GM12878 (cell line): ENCODE results near the gene CNOT8. TPM values are rescaled to one million over a fixed set of nuclear protein-coding genes. Genes with fewer than 3 reads are reported as not detected.
"Not testable (repeated sequence)": the region's sequence is repeated elsewhere in the genome, so short reads cannot be mapped to it uniquely, and the experiment has no call there.

Experiments
- ATAC-seq: fragments of 200-7000 bp; cut with Tn5 transposase; 3 replicates; pipeline ENCODE4 v1.9.1; 2020; ENCODE audit warnings: mild to moderate bottlenecking, moderate library complexity
- BruUV-seq: library from RNA; stranded (reverse); fragments of 400-500 nt; replicated peaks from 2 replicates; lab custom pipeline; 2021; lab: Mats Ljungman, UMichigan
- CTCF ChIA-PET: fragments of 300-600 bp; sonication (Branson Sonifier 250); formaldehyde crosslinking; extraction: SDS; loops from one replicate; lab custom pipeline; 2021; ENCODE audit warnings: inconsistent platforms; lab: Yijun Ruan, JAX
- POLR2A ChIA-PET: fragments of 350-600 bp; formaldehyde crosslinking; extraction: SDS; loops from one replicate; lab custom pipeline; 2021; ENCODE audit warnings: inconsistent platforms; lab: Charles Lee
- RAD21 ChIA-PET: fragments of 300-600 bp; sonication (Branson Sonifier 250); formaldehyde crosslinking; loops from one replicate; lab custom pipeline; 2023; ENCODE audit warnings: antibody characterized with exemption; ENCODE audit not compliant: unreplicated experiment; lab: Charles Lee
- SMC1A ChIA-PET: fragments of 300-600 bp; sonication (Branson Sonifier 250); formaldehyde crosslinking; loops from one replicate; lab custom pipeline; 2023; ENCODE audit not compliant: unreplicated experiment, uncharacterized antibody; lab: Charles Lee
- DNase-seq: peaks from one replicate; pipeline ENCODE4 v3.0.0-alpha.2; 2011; ENCODE audit warnings: low read depth, low spot score
- FAIRE-seq: peaks from 3 replicates; lab custom pipeline; 2011; peaks lifted over from hg19 to GRCh38; lab: Jason Lieb, UNC
- H2AFZ ChIP-seq: 2 replicates; pipeline ENCODE4 v1.6.0; 2011; ENCODE audit warnings: low read depth, low read length, control low read depth; ENCODE audit not compliant: control insufficient read depth
- H3K27ac ChIP-seq: 2 replicates; pipeline ENCODE4 v1.5.1; 2011; ENCODE audit warnings: control low read depth; ENCODE audit not compliant: control insufficient read depth, insufficient read depth
- H3K27me3 ChIP-seq, 2 experiments: replicated peaks in 1 of 2; 2 replicates each; pipeline versions ENCODE4 v1.6.0 to v1.6.1; 2011; ENCODE audit warnings: low read length in 1 of 2; ENCODE audit not compliant: control insufficient read depth in 2 of 2, insufficient read depth in 2 of 2
- H3K36me3 ChIP-seq, 2 experiments: 2 replicates each; pipeline ENCODE4 v1.5.1; 2011; ENCODE audit warnings: low read length in 1 of 2; ENCODE audit not compliant: control insufficient read depth in 2 of 2, insufficient read depth in 2 of 2
- H3K4me1 ChIP-seq: 2 replicates; pipeline ENCODE4 v1.6.1; 2011; ENCODE audit warnings: mild to moderate bottlenecking, low read length, moderate library complexity, mixed read lengths; ENCODE audit not compliant: control insufficient read depth, insufficient read depth
- H3K4me2 ChIP-seq: 2 replicates; pipeline ENCODE4 v1.6.0; 2011; ENCODE audit warnings: control low read depth; ENCODE audit not compliant: control insufficient read depth, insufficient read depth
- H3K4me3 ChIP-seq: fragments of 200-600 bp; sonication (generic); 2 replicates; pipeline ENCODE4 v1.5.1; 2016
- H3K79me2 ChIP-seq: 2 replicates; pipeline ENCODE4 v1.6.0; 2011; ENCODE audit warnings: low read length; ENCODE audit not compliant: control insufficient read depth, insufficient read depth
- H3K9ac ChIP-seq: 2 replicates; pipeline ENCODE4 v1.8.0; 2011; ENCODE audit warnings: low read length, control low read depth, mixed read lengths; ENCODE audit not compliant: control insufficient read depth, insufficient read depth
- H3K9me3 ChIP-seq: replicated peaks from 3 replicates; pipeline ENCODE4 v1.5.1; 2011; ENCODE audit warnings: mild to moderate bottlenecking, low read length; ENCODE audit not compliant: control insufficient read depth, insufficient read depth
- H4K20me1 ChIP-seq: 2 replicates; pipeline ENCODE4 v1.6.0; 2011; ENCODE audit not compliant: control insufficient read depth, insufficient read depth
- BHLHE40 ChIP-seq, 2 experiments: fragments of 450-650 bp in 1 of 2; IDR thresholded peaks; 2 replicates each; pipeline ENCODE4 v1.6.1; 2011 to 2017; ENCODE audit warnings: low read depth in 2 of 2, borderline replicate concordance in 1 of 2, improper control_type of control experiment in 1 of 2, low read length in 1 of 2, mild to moderate bottlenecking in 1 of 2
- CHD1 ChIP-seq: IDR thresholded peaks from 2 replicates; pipeline ENCODE4 v1.6.1; 2012; ENCODE audit warnings: low read depth, low read length, improper control_type of control experiment
- IKZF2 ChIP-seq, 2 experiments: fragments of 450-650 bp; IDR thresholded peaks; 2 replicates each; pipeline ENCODE4 v1.6.1; 2017; ENCODE audit warnings: mild to moderate bottlenecking in 2 of 2, moderate library complexity in 2 of 2
- JUND ChIP-seq: IDR thresholded peaks from 2 replicates; pipeline ENCODE4 v1.6.1; 2012; ENCODE audit warnings: low read depth, mild to moderate bottlenecking, low read length, improper control_type of control experiment, moderate library complexity
- MXI1 ChIP-seq: fragments of 150-350 bp; IDR thresholded peaks from 2 replicates; pipeline ENCODE4 v1.6.1; 2011; ENCODE audit warnings: low read depth, mild to moderate bottlenecking, inconsistent platforms, low read length, improper control_type of control experiment
- NBN ChIP-seq: fragments of 450-650 bp; IDR thresholded peaks from 2 replicates; pipeline ENCODE4 v1.6.1; 2016
- NFYA ChIP-seq: IDR thresholded peaks from 2 replicates; pipeline ENCODE4 v1.6.1; 2011; ENCODE audit warnings: low read depth, mild to moderate bottlenecking, low read length, improper control_type of control experiment, borderline replicate concordance
- TAF1 ChIP-seq: IDR thresholded peaks from 2 replicates; pipeline ENCODE4 v1.6.1; 2011; ENCODE audit warnings: mild to moderate bottlenecking, low read depth, low read length, borderline replicate concordance
- USF1 ChIP-seq: IDR thresholded peaks from 2 replicates; pipeline ENCODE4 v1.6.1; 2011; ENCODE audit warnings: borderline replicate concordance, low read depth, mild to moderate bottlenecking, moderate library complexity, mixed read lengths, low read length; ENCODE audit not compliant: insufficient read depth; ENCODE audit errors: extremely low read length
- ZNF622 ChIP-seq: fragments of 450-650 bp; IDR thresholded peaks from 2 replicates; pipeline ENCODE4 v1.6.1; 2017; ENCODE audit warnings: mild to moderate bottlenecking, inconsistent platforms
- WGBS: methylation state at CpG from one replicate; pipeline ENCODE4 v1.1.6; 2016; ENCODE audit warnings: low lambda C conversion rate; ENCODE audit not compliant: insufficient replicate concordance, insufficient coverage; ENCODE audit errors: missing lambda C conversion rate; 5-methylcytosine and 5-hydroxymethylcytosine counted together
- in situ Hi-C: fragments of 300-500 bp; cut with MboI; formaldehyde crosslinking; loops from 9 replicates; pipeline ENCODE4 v1.14.3; 2018; ENCODE audit warnings: mixed read lengths
- intact Hi-C: fragments of 100-400 bp; cut with micrococcal nuclease; formaldehyde crosslinking; loops from one replicate; pipeline ENCODE4 v1.14.2; 2022; ENCODE audit not compliant: unreplicated experiment
- polyA plus RNA-seq, 11 experiments: library from polyadenylated mRNA; depleted of rRNA in 4 of 11; unstranded in 6 of 11; stranded (reverse) in 5 of 11; fragments of >200 nt; fragmentation: Nextera tagmentation in 4 of 11; fragmentation: Illumina TruSeq in 1 of 11; extraction: Ambion mirVana in 4 of 11; extraction: Trizol in 1 of 11; gene quantifications; 1 replicate in 1 of 11; 2 replicates in 10 of 11; pipeline versions ENCODE4 v1.2.1 to v1.2.3, GENCODE V29; 2011 to 2016; ENCODE audit warnings: inconsistent platforms in 2 of 11, missing spikeins in 2 of 11, low read depth in 1 of 11
- total RNA-seq, 4 experiments: library from RNA; depleted of rRNA in 3 of 4; stranded (reverse); fragments of >200 nt in 3 of 4; fragmentation: Illumina TruSeq in 1 of 4; extraction: Trizol in 1 of 4; gene quantifications; 2 replicates each; pipeline versions ENCODE4 v1.2.1 to v1.2.3, GENCODE V29; 2013 to 2021

The CNOT8 gene
- total and polyA plus RNA-seq, 10 of the 15 experiments (the other 5 are each of a cell fraction or from before 2014, with no cell fraction given): 13.2 to 57.1 (median 39.0) TPM

GRCh38 chr5:154819546-154819945 lies 38.9 kb upstream of the CNOT8 start (continued):
- TF ChIP-seq MXI1 (no peak), NFYA (no peak), NBN (no peak)

- BruUV-seq: no TSS peak
- in situ Hi-C loops: no loop called here
- Histone ChIP-seq H3K4me3 (no peak overlapping the region), H3K27ac (no peak overlapping the region), H2AFZ (no peak overlapping the region), H3K79me2 (no peaks in the 10 kb centered on the region), H3K4me2 (no peak overlapping the region), H3K9ac (no peak overlapping the region), H3K27me3 (no peaks in the 10 kb centered on the region), H3K36me3 (peaks cover 9 to 25% of the 10 kb centered on the region in 2 experiments), H4K20me1 (no peaks in the 10 kb centered on the region), H3K4me1 (no peaks in the 10 kb centered on the region), H3K9me3 (no peaks in the 10 kb centered on the region)
- no peak for TF ChIP-seq IKZF2 (IDR thresholded peaks at IDR 0.05)
- no peak for TF ChIP-seq BHLHE40 (IDR thresholded peaks at IDR 0.05; ENCODE audit: borderline replicate concordance in 1 of 2, low read depth in 2 of 2, low read length in 1 of 2)
- TF ChIP-seq CHD1: no peak
- no peak for TF ChIP-seq JUND
- no peak for TF ChIP-seq USF1
- TF ChIP-seq TAF1: no peak
- no peak for TF ChIP-seq ZNF622
- 90% methylated on average over 5 of the region's 5 CpGs for WGBS
- CTCF ChIA-PET: interaction anchor here (0.7 kb wide), 1 partner anchor 43 kb away, joined by 3 read pairs; no protein-coding TSS in a partner anchor
- ATAC-seq: no peak
- intact Hi-C loops: no loop called here
- no peak for FAIRE-seq
- DNase-seq: no peak
- RAD21 ChIA-PET: no interaction called here
- POLR2A ChIA-PET: no interaction called here
- SMC1A ChIA-PET: interaction anchor here (0.8 kb wide), 1 partner anchor 37 kb away, joined by 3 read pairs; no protein-coding TSS in a partner anchor
Measured at GRCh38 chr5:154820383-154820782, 38.0 kb upstream of the CNOT8 start.

DNA sequence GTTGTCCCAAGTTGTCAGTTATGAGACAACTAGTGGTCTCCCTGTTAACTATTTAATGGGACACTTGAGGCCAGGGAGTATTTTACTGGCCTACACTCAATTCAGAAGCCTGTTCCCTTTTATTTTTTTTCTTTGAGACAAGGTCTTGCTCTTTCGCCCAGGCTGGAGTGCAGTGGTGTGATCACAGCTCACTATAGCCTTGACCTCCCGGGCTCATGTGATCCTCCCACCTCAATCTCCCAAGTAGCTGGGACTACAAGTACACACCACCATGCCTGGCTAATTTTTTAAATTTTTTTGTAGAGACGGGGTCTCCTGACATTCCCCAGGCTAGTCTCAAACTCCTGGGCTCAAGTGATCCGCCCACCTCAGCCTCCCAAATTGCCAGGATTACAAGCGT lies 35.5 kb upstream of the CNOT8 start:
- H3K36me3 ChIP-seq, H3K4me3 ChIP-seq, DNase-seq, H3K9me3 ChIP-seq, FAIRE-seq, H4K20me1 ChIP-seq, H3K4me2 ChIP-seq, H3K9ac ChIP-seq, H3K27ac ChIP-seq, CTCF ChIA-PET, in situ Hi-C loops, H3K79me2 ChIP-seq, H2AFZ ChIP-seq, BruUV-seq, POLR2A ChIA-PET, ATAC-seq, intact Hi-C loops, RAD21 ChIA-PET, H3K27me3 ChIP-seq, H3K4me1 ChIP-seq: not testable (repeated sequence)
- SMC1A ChIA-PET: interaction anchor here (1.1 kb wide), 1 partner anchor 28 kb away, joined by 3 read pairs; the partner anchor contains the start of gene FAXDC2
- WGBS: 86% methylated on average over 5 of the region's 5 CpGs
